Measurements from ENCODE around the gene CALD1.

The CALD1 gene

GRCh38 chr7:134988161-134988560 is 208.7 kb downstream of the CALD1 start:
- no peak for TF ChIP-seq ESRRG (CRISPR knock-in tag; IDR thresholded peaks at IDR 0.05)
- ATAC-seq, result no peak

- TF ChIP-seq ZNF70 (CRISPR knock-in tag; IDR thresholded peaks at IDR 0.05), result no peak
- no peak for TF ChIP-seq PATZ1 (CRISPR knock-in tag; IDR thresholded peaks at IDR 0.05; ENCODE audit: borderline replicate concordance)
- no peak for TF ChIP-seq ESRRG (CRISPR knock-in tag; IDR thresholded peaks at IDR 0.05)
These were observed 212.3 kb downstream of the CALD1 start for GRCh38 chr7:134991469-134992339.

GRCh38 chr7:134992626-134993179 is 213.3 kb downstream of the CALD1 start:
- TF ChIP-seq ARNTL (CRISPR knock-in tag; IDR thresholded peaks at IDR 0.05; ENCODE audit: borderline replicate concordance, low read depth), result no peak
- no peak for ATAC-seq

More at GRCh38 chr7:134991469-134992339, 212.3 kb downstream of the CALD1 start:
- no peak for ATAC-seq

DNA sequence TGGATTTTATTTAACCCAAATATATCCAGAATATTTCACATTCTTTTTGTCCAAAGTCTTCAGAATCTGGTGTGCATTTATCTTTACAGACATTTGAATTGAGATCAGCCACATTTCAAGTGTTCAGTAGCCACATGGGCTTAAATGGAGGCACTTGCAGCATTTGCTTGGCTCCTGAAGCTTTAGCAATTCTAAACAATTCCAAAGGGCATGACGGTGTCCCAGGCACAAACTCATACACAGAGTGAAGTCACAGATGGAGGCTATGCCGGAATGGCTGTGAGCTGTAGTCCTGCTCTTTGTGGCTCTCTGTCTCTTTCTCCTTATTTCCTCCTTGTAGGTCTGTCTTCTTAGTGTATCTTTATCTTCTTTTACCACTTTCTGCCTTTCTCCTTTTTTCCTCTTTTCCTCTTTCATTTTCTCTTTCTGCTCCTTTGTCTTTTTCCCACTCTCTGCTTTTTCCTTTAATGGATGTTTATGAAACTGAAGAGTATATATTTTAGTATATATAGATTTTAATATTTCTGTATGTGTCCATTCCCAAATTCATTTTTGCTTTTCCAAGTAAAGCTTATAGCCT is 214.5 kb downstream of the CALD1 start:
- no peak for ATAC-seq
- no peak for TF ChIP-seq ISL1 (CRISPR knock-in tag; IDR thresholded peaks at IDR 0.05)
- no peak for TF ChIP-seq ARNTL (CRISPR knock-in tag; IDR thresholded peaks at IDR 0.05; ENCODE audit: borderline replicate concordance, low read depth)
- TF ChIP-seq TCF4 (CRISPR knock-in tag; IDR thresholded peaks at IDR 0.05; ENCODE audit: borderline replicate concordance), result no peak
- TF ChIP-seq, protein P1, sequence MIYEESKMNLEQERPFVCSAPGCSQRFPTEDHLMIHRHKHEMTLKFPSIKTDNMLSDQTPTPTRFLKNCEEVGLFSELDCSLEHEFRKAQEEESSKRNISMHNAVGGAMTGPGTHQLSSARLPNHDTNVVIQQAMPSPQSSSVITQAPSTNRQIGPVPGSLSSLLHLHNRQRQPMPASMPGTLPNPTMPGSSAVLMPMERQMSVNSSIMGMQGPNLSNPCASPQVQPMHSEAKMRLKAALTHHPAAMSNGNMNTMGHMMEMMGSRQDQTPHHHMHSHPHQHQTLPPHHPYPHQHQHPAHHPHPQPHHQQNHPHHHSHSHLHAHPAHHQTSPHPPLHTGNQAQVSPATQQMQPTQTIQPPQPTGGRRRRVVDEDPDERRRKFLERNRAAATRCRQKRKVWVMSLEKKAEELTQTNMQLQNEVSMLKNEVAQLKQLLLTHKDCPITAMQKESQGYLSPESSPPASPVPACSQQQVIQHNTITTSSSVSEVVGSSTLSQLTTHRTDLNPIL (CRISPR knock-in tag; IDR thresholded peaks at IDR 0.05; ENCODE audit: low read depth), result no peak
- TF ChIP-seq ESRRG (CRISPR knock-in tag; IDR thresholded peaks at IDR 0.05), result no peak
- no peak for TF ChIP-seq ZFP30 (CRISPR knock-in tag; IDR thresholded peaks at IDR 0.05)
- TF ChIP-seq PATZ1 (CRISPR knock-in tag; IDR thresholded peaks at IDR 0.05; ENCODE audit: borderline replicate concordance), result no peak
- no peak for TF ChIP-seq ZNF70 (CRISPR knock-in tag; IDR thresholded peaks at IDR 0.05)
- no peak for TF ChIP-seq PPARA (CRISPR knock-in tag; IDR thresholded peaks at IDR 0.05; ENCODE audit: borderline replicate concordance)
- TF ChIP-seq ZFP3 (CRISPR knock-in tag; IDR thresholded peaks at IDR 0.05), result no peak
- TF ChIP-seq ZC3H10 (CRISPR knock-in tag; IDR thresholded peaks at IDR 0.05), result no peak

GRCh38 chr7:134995239-134996096 is 216.0 kb downstream of the CALD1 start:
- no peak for TF ChIP-seq TSHZ2 (CRISPR knock-in tag; IDR thresholded peaks at IDR 0.05)
- no peak for TF ChIP-seq ISL1 (CRISPR knock-in tag; IDR thresholded peaks at IDR 0.05)
- TF ChIP-seq, protein P1 (CRISPR knock-in tag; IDR thresholded peaks at IDR 0.05; ENCODE audit: low read depth), result no peak
- no peak for TF ChIP-seq GLIS3 (CRISPR knock-in tag; IDR thresholded peaks at IDR 0.05)
- ATAC-seq, result no peak

All from SK-N-SH treated with all-trans-retinoic acid at 6 μM for 48 hours (cell line).